OCI-LY7 (cell line): Measurements from ENCODE around the gene MSL1. TPM values are rescaled to one million over a fixed set of nuclear protein-coding genes. Genes with fewer than 3 reads are reported as not detected.

Source experiments
- BruUV-seq: library from RNA; stranded (reverse); fragments of 400-500 nt; replicated peaks from 2 replicates; lab custom pipeline; 2021; lab: Mats Ljungman, UMichigan
- CTCF ChIA-PET: fragments of 300-600 bp; sonication (Branson Sonifier 250); formaldehyde crosslinking; loops from one replicate; lab custom pipeline; 2022; ENCODE audit warnings: antibody characterized with exemption; ENCODE audit not compliant: unreplicated experiment; lab: Charles Lee
- POLR2A ChIA-PET: fragments of 300-600 bp; sonication (Branson Sonifier 250); formaldehyde crosslinking; loops from one replicate; lab custom pipeline; 2022; ENCODE audit warnings: antibody characterized with exemption; lab: Charles Lee
- DNase-seq: peaks from one replicate; pipeline ENCODE4 v3.0.0-alpha.2; 2015; ENCODE audit warnings: low spot score
- H2AFZ ChIP-seq: fragments of 200-600 bp; sonication (generic), shearing (Covaris generic); 2 replicates; pipeline ENCODE4 v1.6.1; 2014; ENCODE audit warnings: mild to moderate bottlenecking, antibody characterized with exemption, low read length, moderate library complexity
- H3K27ac ChIP-seq: fragments of 200-600 bp; sonication (generic); 2 replicates; pipeline ENCODE4 v1.5.1; 2014; ENCODE audit warnings: mixed run types, low read depth, mild to moderate bottlenecking, moderate library complexity, low read length, inconsistent platforms; ENCODE audit not compliant: poor library complexity, severe bottlenecking
- H3K36me3 ChIP-seq: fragments of 200-600 bp; sonication (generic); 2 replicates; pipeline ENCODE4 v1.6.1; 2014; ENCODE audit warnings: mild to moderate bottlenecking, antibody characterized with exemption, low read length, moderate library complexity, mixed read lengths; ENCODE audit not compliant: insufficient read depth
- H3K4me1 ChIP-seq: fragments of 200-600 bp; sonication (generic); 2 replicates; pipeline ENCODE4 v1.5.1; 2014; ENCODE audit warnings: mild to moderate bottlenecking, low read length; ENCODE audit not compliant: insufficient read depth, poor library complexity, severe bottlenecking
- H3K4me2 ChIP-seq: fragments of 200-600 bp; sonication (generic); 2 replicates; pipeline ENCODE4 v1.6.1; 2014; ENCODE audit warnings: mild to moderate bottlenecking, low read length
- H3K4me3 ChIP-seq: fragments of 200-600 bp; sonication (generic); 2 replicates; pipeline ENCODE4 v1.5.1; 2014; ENCODE audit warnings: mild to moderate bottlenecking, low read depth, low read length; ENCODE audit not compliant: poor library complexity, severe bottlenecking
- H3K79me2 ChIP-seq: fragments of 200-600 bp; sonication (generic); 2 replicates; pipeline ENCODE4 v1.6.1; 2016; ENCODE audit warnings: low read depth, mild to moderate bottlenecking, low read length, moderate library complexity, mixed read lengths; ENCODE audit not compliant: insufficient read depth
- H3K9me2 ChIP-seq: fragments of 200-600 bp; sonication (generic); 2 replicates; pipeline ENCODE4 v1.6.1; 2016; ENCODE audit warnings: mild to moderate bottlenecking, low read length, mixed read lengths; ENCODE audit not compliant: insufficient read depth
- H3K9me3 ChIP-seq: fragments of 200-600 bp; sonication (generic); 2 replicates; pipeline ENCODE4 v1.6.1; 2014; ENCODE audit warnings: mild to moderate bottlenecking, mixed run types, low read length, mixed read lengths
- H4K20me1 ChIP-seq: fragments of 200-600 bp; sonication (generic); 2 replicates; pipeline ENCODE4 v1.6.1; 2014; ENCODE audit warnings: mild to moderate bottlenecking, antibody characterized with exemption, low read length, moderate library complexity, mixed read lengths; ENCODE audit not compliant: insufficient read depth
- EZH2phosphoT487 ChIP-seq: fragments of 200-600 bp; sonication (generic); IDR thresholded peaks from 2 replicates; pipeline ENCODE4 v1.6.1; 2018; ENCODE audit warnings: low read depth, borderline replicate concordance, mild to moderate bottlenecking, mixed run types, antibody characterized with exemption, low read length, moderate library complexity, mixed read lengths
- intact Hi-C: fragments of 100-400 bp; cut with micrococcal nuclease; formaldehyde crosslinking; loops from one replicate; pipeline ENCODE4 v1.10.0; 2022; ENCODE audit not compliant: unreplicated experiment
- total RNA-seq, 2 experiments: library from RNA; depleted of rRNA in 1 of 2; stranded (reverse); fragments of >200 nt in 1 of 2; shearing (Covaris generic) in 1 of 2; gene quantifications; 2 replicates each; pipeline ENCODE4 v1.2.3, GENCODE V29; 2014 to 2022
- TF ChIP-seq, protein P1 (sequence below): fragments of 200-600 bp; sonication (generic); conservative IDR thresholded peaks from 2 replicates; pipeline ENCODE4 v1.5.1; 2014; ENCODE audit warnings: mild to moderate bottlenecking, antibody characterized with exemption, low read length, moderate library complexity, mixed read lengths

MSL1 gene
- total RNA-seq, 2 experiments from 2014 or later = 95.4 to 97.2 TPM

DNA sequence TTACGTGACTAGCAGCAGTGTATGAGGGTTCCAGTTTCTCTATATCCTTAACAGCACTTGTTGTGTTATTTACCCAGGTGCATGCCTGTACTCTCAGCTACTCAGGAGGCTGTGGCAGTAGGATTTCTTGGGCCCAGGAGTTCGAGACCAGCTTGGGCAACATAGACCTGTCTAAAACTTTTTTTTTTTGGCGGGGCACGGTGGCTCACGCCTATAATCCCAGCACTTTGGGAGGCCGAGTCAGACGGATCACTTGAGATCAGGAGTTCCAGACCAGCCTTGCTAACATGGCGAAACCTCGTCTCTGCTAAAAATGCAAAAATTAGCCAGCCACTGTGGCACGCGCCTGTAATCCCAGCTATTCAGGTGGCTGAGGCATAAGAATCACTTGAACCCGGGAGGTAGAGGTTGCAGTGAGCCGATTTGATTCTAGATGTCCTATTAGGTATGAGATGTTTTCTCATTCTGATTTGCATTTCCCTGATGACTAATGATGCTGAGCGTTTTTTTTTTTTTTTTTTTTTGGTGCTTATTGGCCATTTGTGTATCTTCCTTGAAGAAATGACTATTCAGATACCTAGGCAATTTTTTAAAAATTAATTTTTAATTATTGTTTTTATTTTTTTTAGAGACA is 31.9 kb downstream of the MSL1 start:
- BruUV-seq = no TSS peak
- H2AFZ ChIP-seq = no peak overlapping the region
- H3K79me2 ChIP-seq = peaks cover 43% of the 10 kb centered on the region; the same call in 1 of the 2 replicates
- intact Hi-C loops = no loop called here
- no peaks in the 10 kb centered on the region for H3K9me2 ChIP-seq
- peaks cover 91% of the 10 kb centered on the region for H3K36me3 ChIP-seq
- no peak overlapping the region for H3K27ac ChIP-seq
- POLR2A ChIA-PET = interaction anchor here (0.6 kb wide), 1 partner anchor 35 kb away, joined by 3 read pairs; no protein-coding TSS in a partner anchor
- TF ChIP-seq, protein P1, sequence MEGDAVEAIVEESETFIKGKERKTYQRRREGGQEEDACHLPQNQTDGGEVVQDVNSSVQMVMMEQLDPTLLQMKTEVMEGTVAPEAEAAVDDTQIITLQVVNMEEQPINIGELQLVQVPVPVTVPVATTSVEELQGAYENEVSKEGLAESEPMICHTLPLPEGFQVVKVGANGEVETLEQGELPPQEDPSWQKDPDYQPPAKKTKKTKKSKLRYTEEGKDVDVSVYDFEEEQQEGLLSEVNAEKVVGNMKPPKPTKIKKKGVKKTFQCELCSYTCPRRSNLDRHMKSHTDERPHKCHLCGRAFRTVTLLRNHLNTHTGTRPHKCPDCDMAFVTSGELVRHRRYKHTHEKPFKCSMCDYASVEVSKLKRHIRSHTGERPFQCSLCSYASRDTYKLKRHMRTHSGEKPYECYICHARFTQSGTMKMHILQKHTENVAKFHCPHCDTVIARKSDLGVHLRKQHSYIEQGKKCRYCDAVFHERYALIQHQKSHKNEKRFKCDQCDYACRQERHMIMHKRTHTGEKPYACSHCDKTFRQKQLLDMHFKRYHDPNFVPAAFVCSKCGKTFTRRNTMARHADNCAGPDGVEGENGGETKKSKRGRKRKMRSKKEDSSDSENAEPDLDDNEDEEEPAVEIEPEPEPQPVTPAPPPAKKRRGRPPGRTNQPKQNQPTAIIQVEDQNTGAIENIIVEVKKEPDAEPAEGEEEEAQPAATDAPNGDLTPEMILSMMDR = no peak
- TF ChIP-seq EZH2phosphoT487 = no peak
- H4K20me1 ChIP-seq = no peaks in the 10 kb centered on the region
- H3K9me3 ChIP-seq = no peaks in the 10 kb centered on the region
- no peak overlapping the region for H3K4me2 ChIP-seq
- no peaks in the 10 kb centered on the region for H3K4me1 ChIP-seq
- DNase-seq = no peak
- CTCF ChIA-PET = no interaction called here
- no peak overlapping the region for H3K4me3 ChIP-seq

DNA sequence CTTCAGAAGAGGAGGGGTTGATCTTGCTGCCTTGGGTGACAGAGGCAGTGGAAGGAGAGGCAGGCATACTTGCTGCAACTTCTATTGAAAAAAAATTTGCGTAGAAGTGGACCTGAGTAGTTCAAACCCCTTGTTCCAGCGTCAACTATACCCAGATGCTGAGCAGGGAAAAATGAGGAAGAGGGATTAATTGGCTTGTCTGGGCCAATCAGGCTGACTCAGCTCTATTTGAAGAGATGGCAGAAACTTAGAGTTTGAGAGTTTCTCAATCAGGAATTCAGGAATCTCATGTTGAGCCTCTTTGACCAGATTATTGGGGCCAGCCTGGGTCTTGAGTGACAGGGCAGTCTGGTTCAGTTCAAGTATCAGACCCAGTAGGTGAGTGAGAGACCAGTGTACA is 36.2 kb downstream of the MSL1 start:
- H2AFZ ChIP-seq = no peak overlapping the region
- H3K4me2 ChIP-seq = no peak overlapping the region
- H3K36me3 ChIP-seq = peaks cover 89% of the 10 kb centered on the region
- H3K4me3 ChIP-seq = no peak overlapping the region
- POLR2A ChIA-PET = interaction anchor here (0.6 to 0.7 kb wide), 2 partner anchors 18 to 171 kb away, joined by 3 read pairs; no protein-coding TSS in a partner anchor
- peaks cover 39% of the 10 kb centered on the region; the same call in 1 of the 2 replicates for H3K79me2 ChIP-seq
- H3K27ac ChIP-seq = no peak overlapping the region
- TSS peak; percentile 5 for BruUV-seq
- no peak for DNase-seq
- CTCF ChIA-PET = no interaction called here
- no peaks in the 10 kb centered on the region for H3K9me3 ChIP-seq
- TF ChIP-seq, protein P1 = no peak
- no peak for TF ChIP-seq EZH2phosphoT487
- H3K4me1 ChIP-seq = no peaks in the 10 kb centered on the region
- H3K9me2 ChIP-seq = no peaks in the 10 kb centered on the region
- H4K20me1 ChIP-seq = no peaks in the 10 kb centered on the region
- intact Hi-C loops = no loop called here

DNA sequence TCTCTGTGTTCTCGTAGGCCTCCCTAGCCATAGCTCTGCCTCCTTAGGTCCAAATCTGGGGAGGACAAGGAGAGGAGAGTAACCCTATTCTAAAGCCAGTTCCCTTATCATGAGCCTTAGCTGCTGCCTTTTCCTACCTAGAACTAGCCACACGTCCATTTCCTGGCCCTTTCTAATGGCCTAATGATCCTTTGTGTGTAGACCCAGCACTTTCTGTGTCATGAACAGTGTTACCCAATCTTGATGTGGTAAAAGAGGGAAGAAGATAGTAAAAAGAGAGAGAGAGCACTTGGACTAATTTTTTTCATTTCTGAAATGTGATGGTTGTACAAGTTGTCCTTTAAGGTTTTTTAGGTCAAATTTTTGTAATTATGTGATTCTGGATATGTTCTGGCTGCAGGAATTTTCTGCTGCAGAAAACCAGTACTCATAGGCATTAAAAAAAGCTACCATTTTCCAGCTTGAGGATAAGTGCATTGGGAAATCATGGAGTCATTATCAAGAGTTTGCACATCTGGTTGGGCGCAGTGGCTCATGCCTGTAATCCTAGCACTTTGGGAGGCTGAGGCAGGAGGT is 36.8 kb downstream of the MSL1 start:
- Histone ChIP-seq H4K20me1 (no peaks in the 10 kb centered on the region), H3K4me1 (no peaks in the 10 kb centered on the region), H3K4me2 (no peak overlapping the region), H3K27ac (no peak overlapping the region), H3K79me2 (peaks cover 34% of the 10 kb centered on the region; the same call in 1 of the 2 replicates), H2AFZ (no peak overlapping the region), H3K9me2 (no peaks in the 10 kb centered on the region), H3K4me3 (no peak overlapping the region), H3K36me3 (peaks cover 89% of the 10 kb centered on the region), H3K9me3 (no peaks in the 10 kb centered on the region)
- no TSS peak for BruUV-seq
- ChIA-PET POLR2A (no interaction called here), CTCF (no interaction called here)
- intact Hi-C loops = no loop called here
- TF ChIP-seq EZH2phosphoT487 = no peak
- TF ChIP-seq, protein P1 = no peak
- DNase-seq = no peak
